Measurements from ENCODE around the gene PSMD3.

GRCh38 chr17:39944393-39944711 is 36.3 kb upstream of the PSMD3 start:
- no peak for TF ChIP-seq TAF1 (IDR thresholded peaks at IDR 0.05; ENCODE audit: low read depth)
- no peak for TF ChIP-seq YY1 (IDR thresholded peaks at IDR 0.05; ENCODE audit: low read depth)
- TF ChIP-seq EP300 (IDR thresholded peaks at IDR 0.05; ENCODE audit: borderline replicate concordance): no peak
- TF ChIP-seq FOXM1 (IDR thresholded peaks at IDR 0.05; ENCODE audit: borderline replicate concordance, low read depth): no peak
- TF ChIP-seq, protein P1, sequence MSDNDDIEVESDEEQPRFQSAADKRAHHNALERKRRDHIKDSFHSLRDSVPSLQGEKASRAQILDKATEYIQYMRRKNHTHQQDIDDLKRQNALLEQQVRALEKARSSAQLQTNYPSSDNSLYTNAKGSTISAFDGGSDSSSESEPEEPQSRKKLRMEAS (IDR thresholded peaks at IDR 0.05): no peak
- TF ChIP-seq NFIC (IDR thresholded peaks at IDR 0.05): no peak
- TF ChIP-seq, protein P2, sequence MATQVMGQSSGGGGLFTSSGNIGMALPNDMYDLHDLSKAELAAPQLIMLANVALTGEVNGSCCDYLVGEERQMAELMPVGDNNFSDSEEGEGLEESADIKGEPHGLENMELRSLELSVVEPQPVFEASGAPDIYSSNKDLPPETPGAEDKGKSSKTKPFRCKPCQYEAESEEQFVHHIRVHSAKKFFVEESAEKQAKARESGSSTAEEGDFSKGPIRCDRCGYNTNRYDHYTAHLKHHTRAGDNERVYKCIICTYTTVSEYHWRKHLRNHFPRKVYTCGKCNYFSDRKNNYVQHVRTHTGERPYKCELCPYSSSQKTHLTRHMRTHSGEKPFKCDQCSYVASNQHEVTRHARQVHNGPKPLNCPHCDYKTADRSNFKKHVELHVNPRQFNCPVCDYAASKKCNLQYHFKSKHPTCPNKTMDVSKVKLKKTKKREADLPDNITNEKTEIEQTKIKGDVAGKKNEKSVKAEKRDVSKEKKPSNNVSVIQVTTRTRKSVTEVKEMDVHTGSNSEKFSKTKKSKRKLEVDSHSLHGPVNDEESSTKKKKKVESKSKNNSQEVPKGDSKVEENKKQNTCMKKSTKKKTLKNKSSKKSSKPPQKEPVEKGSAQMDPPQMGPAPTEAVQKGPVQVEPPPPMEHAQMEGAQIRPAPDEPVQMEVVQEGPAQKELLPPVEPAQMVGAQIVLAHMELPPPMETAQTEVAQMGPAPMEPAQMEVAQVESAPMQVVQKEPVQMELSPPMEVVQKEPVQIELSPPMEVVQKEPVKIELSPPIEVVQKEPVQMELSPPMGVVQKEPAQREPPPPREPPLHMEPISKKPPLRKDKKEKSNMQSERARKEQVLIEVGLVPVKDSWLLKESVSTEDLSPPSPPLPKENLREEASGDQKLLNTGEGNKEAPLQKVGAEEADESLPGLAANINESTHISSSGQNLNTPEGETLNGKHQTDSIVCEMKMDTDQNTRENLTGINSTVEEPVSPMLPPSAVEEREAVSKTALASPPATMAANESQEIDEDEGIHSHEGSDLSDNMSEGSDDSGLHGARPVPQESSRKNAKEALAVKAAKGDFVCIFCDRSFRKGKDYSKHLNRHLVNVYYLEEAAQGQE (IDR thresholded peaks at IDR 0.05; ENCODE audit: low read depth): no peak
- TF ChIP-seq CREB1 (IDR thresholded peaks at IDR 0.05; ENCODE audit: low read depth): no peak
- TF ChIP-seq TCF12 (IDR thresholded peaks at IDR 0.05; ENCODE audit: low read depth): no peak
- no peak for TF ChIP-seq CEBPB (IDR thresholded peaks at IDR 0.05)
- no peak for TF ChIP-seq EGR1 (IDR thresholded peaks at IDR 0.05)
- TF ChIP-seq RAD21 (IDR thresholded peaks at IDR 0.05; ENCODE audit: low read depth): no peak

Data from Ishikawa (cell line).